Measurements from ENCODE around the gene GALNT11. TPM values are rescaled to one million over a fixed set of nuclear protein-coding genes. Genes with fewer than 3 reads are reported as not detected.

The GALNT11 gene
- total RNA-seq, 2 donors from 2014 or later = 25.1 to 28.6 TPM

GRCh38 chr7:152089183-152089582 is 63.7 kb downstream of the GALNT11 start:
- DNase-seq (ENCODE audit: low spot score) = no peak
- no peak for TF ChIP-seq CTCF (IDR thresholded peaks at IDR 0.05)
- Histone ChIP-seq H3K36me3 (no peaks in the 10 kb centered on the region), H3K27me3 (no peaks in the 10 kb centered on the region), H3K9me3 (peaks cover 0 to 12% of the 10 kb centered on the region in 2 donors), H3K4me1 (no peaks in the 10 kb centered on the region), H3K27ac (no peak overlapping the region), H3K4me3 (no peak overlapping the region)

GRCh38 chr7:152090747-152091146 is 65.3 kb downstream of the GALNT11 start:
- peaks cover 0 to 12% of the 10 kb centered on the region in 2 donors for H3K9me3 ChIP-seq
- H3K27ac ChIP-seq = no peak overlapping the region
- no peak overlapping the region for H3K4me3 ChIP-seq
- no peaks in the 10 kb centered on the region for H3K36me3 ChIP-seq
- no peaks in the 10 kb centered on the region for H3K27me3 ChIP-seq
- no peaks in the 10 kb centered on the region for H3K4me1 ChIP-seq
- no peak for DNase-seq (ENCODE audit: low spot score)
- no peak for TF ChIP-seq CTCF (IDR thresholded peaks at IDR 0.05)

GRCh38 chr7:152093717-152094116 is 68.2 kb downstream of the GALNT11 start:
- Histone ChIP-seq H3K4me1 (no peaks in the 10 kb centered on the region), H3K36me3 (no peaks in the 10 kb centered on the region)
- no peak for TF ChIP-seq CTCF (IDR thresholded peaks at IDR 0.05)

GRCh38 chr7:152095771-152096170 is 70.3 kb downstream of the GALNT11 start:
- Histone ChIP-seq H3K36me3 (no peaks in the 10 kb centered on the region), H3K4me3 (no peak overlapping the region), H3K27me3 (no peaks in the 10 kb centered on the region), H3K27ac (no peak overlapping the region), H3K9me3 (no peaks in the 10 kb centered on the region), H3K4me1 (no peaks in the 10 kb centered on the region)
- DNase-seq (ENCODE audit: low spot score) = no peak
- TF ChIP-seq CTCF (IDR thresholded peaks at IDR 0.05) = no peak

More at GRCh38 chr7:152093717-152094116, 68.2 kb downstream of the GALNT11 start:
- Histone ChIP-seq H3K27ac (no peak overlapping the region), H3K4me3 (no peak overlapping the region), H3K27me3 (no peaks in the 10 kb centered on the region), H3K9me3 (peaks cover 0 to 7% of the 10 kb centered on the region in 2 donors)
- no peak for DNase-seq (ENCODE audit: low spot score)

- H3K27me3 ChIP-seq = no peaks in the 10 kb centered on the region
- no peak for DNase-seq (ENCODE audit: low spot score)
- no peak overlapping the region for H3K4me3 ChIP-seq
- no peaks in the 10 kb centered on the region for H3K36me3 ChIP-seq
- H3K27ac ChIP-seq = no peak overlapping the region
- TF ChIP-seq CTCF (IDR thresholded peaks at IDR 0.05) = no peak
- H3K9me3 ChIP-seq = no peaks in the 10 kb centered on the region
- no peaks in the 10 kb centered on the region for H3K4me1 ChIP-seq
Measured at GRCh38 chr7:152097330-152097729, 71.9 kb downstream of the GALNT11 start.

- Histone ChIP-seq H3K9me3 (no peaks in the 10 kb centered on the region), H3K4me1 (no peaks in the 10 kb centered on the region), H3K36me3 (peaks cover 20% of the 10 kb centered on the region)
Measured at GRCh38 chr7:152103066-152103465, 77.6 kb downstream of the GALNT11 start.

More at GRCh38 chr7:152103066-152103465, 77.6 kb downstream of the GALNT11 start:
- Histone ChIP-seq H3K27ac (no peak overlapping the region), H3K4me3 (no peak overlapping the region), H3K27me3 (no peaks in the 10 kb centered on the region)
- no peak for DNase-seq (ENCODE audit: low spot score)
- TF ChIP-seq CTCF (IDR thresholded peaks at IDR 0.05) = no peak
